Stimulated activated CD8-positive, alpha-beta memory T cell treated with anti-CD3 and anti-CD28 coated beads, Interleukin-12 subunit alpha, Interleukin-12 subunit beta, amount 100 ng/mL, for 1 hour (primary cell): Measurements from ENCODE around the gene CTXN2.

ENCODE experiments used
- DNase-seq: peaks from one replicate; pipeline ENCODE4 v3.0.0-alpha.2; 2020; ENCODE audit warnings: low read depth

CTXN2 gene

DNA sequence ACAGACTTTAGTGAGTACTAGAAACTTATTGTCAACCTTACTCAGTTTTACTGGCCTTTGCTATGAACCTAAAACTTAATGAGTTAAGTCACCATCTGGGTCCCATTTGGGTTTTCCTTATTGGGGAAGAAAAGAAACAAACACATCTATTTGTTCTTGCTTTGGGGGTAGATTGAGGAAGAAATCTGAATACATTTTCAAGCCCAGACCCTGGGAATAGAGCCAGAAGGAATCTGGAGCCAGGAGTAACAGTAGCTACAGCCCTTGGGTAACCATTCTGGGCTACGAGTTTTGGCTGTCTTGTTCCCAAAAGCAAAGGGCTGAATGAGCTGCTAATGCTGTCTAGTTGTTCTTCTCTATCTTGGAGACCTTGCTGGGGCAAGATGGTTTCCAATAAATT is 31.2 kb downstream of the CTXN2 start:
- no peak for DNase-seq

DNA sequence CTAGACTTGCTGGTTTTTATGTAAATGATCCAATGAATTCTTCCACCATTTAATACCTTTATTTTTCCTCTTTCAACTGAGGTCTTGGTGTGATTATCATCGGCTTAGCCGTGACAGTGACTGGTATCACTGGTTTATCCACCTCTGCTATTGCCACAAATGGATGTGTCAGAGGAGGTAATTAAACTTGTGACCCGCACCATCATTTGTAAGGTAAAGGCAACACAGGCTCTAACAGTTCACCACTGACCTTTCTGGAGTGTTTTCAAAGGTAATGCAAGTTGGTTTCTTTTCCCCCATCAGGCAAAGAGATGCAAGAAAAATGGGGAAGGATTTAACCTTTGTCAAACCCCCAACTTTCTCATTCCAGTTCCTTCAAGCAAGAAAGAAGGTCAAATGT is 34.3 kb downstream of the CTXN2 start:
- no peak for DNase-seq

DNA sequence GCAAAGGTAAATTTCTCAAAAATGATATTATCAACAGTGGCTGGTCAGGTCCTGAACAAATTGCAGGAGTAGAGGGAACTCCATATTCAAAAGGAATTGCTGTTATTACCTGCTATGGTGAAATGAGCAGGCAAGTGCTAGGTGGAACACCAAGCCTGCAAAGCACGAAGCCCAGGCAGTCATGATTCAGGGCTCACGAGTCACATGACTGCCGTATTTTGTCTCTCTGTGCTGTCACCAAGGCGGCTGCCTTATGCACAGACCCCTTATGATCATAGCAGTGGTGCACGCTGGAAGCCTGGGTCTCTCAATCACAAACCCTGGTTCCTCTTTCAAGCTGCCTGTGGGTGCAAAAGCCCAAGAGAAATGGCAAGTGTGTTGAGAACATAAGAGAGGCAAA is 39.0 kb downstream of the CTXN2 start:
- DNase-seq: no peak

DNA sequence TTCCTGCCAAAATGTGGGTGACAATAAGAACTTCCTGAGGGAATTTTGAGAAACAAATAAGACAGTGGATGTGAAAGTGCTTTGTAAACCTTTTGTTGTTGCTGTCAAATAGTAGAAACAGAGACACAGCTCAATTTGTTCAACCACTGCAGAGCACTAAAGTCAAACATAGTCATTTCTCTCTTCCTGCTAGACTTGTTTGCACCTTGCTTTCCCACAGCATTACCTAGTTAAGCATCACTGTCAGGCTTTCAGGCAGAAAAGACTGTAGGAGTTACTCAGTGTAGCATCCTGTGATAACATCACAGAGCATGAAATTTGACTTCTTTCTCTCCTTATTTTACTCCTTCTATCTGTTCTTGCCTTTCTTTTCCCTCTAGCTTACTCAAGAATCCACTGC is 41.8 kb downstream of the CTXN2 start:
- no peak for DNase-seq

DNA sequence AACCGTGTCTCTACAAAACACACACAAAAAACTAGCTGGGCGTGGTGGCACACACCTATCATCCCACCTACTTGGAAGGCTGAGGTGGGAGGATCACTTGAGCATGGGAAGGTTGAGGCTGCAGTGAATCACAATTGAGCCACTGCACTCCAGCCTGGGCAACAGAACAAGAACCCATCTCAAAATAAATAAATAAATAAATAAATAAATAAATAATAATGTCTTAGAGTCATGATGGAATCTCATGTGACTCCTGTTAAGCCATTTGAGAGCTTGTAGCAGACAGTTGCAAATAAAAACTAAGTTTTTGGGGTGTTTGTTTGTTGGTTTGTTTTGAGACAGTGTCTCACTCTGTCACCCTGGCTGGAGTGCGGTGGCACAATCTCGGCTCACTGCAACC is 47.9 kb downstream of the CTXN2 start:
- DNase-seq: no peak

DNA sequence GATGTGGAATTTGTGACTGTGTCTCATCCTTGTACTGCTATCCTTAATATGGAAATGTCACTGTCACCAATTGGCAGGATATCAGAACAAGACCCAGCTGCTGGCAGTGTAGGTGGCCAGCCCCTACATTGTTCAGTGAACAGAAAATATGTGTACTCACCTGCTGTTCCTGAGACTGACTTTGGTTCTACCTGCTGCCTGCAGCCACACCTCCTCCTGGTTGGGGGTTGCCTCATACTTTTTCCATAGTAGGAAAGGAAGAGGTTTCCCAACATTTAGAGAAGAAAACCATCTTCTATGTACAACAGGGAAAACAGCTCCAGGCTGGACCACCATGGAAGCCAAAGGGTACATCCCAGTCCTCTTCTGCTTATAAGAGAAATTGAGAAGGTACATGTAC is 50.5 kb downstream of the CTXN2 start:
- DNase-seq: no peak

DNA sequence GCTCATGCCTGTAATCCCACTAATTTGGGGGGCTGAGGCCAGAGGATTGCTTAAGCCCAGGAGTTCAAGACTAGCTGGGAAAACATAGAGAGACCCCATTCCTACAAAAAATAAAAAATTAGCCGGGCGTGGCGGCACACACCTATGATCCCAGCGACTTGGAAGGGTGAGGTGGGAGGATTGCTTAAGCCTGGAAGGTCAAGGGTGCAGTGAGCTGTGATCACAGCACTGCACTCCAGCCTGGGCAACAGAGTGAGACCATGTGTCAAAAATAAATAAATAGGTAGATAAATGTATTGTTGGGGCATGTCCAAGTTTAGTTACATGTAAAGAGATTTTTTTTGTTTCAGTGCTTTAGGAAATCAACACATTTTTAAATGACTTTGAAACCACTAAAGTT is 51.1 kb downstream of the CTXN2 start:
- DNase-seq: no peak

DNA sequence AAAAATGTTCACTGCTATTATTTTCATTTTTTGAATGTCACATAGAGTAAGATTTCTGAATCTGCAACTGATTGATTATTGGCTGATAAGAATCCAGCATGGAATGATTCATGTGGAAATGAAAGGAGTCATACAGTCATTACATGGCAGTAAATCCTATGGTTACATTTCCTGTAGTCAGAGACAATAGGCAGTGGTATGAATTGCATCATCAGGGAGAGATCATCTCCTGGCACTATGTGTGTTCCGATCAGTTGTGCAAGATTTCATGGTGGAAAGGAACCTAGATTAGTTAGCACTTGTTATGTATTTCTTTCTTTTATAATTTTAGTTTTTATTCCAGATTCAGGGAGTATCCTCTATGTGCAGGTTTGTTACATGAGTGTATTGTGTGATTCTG is 53.5 kb downstream of the CTXN2 start:
- no peak for DNase-seq

DNA sequence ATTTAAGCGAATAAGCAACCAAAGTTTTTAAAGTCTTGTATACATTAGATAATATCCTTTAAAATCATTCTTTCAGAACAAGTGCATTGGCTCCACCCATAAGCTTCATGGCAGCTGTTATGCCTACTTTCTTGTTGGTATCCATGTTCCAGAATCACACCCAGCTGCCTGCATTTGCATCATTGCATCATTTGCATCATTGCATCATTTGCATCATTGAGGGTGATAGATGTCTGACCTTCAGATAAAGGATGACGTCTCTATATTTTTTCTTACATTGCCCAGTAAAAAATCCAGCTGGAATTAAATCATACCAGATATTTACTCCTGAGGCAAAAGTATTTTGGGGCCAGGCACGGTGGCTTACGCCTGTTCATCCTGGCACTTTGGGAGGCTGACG is 56.9 kb downstream of the CTXN2 start:
- no peak for DNase-seq

DNA sequence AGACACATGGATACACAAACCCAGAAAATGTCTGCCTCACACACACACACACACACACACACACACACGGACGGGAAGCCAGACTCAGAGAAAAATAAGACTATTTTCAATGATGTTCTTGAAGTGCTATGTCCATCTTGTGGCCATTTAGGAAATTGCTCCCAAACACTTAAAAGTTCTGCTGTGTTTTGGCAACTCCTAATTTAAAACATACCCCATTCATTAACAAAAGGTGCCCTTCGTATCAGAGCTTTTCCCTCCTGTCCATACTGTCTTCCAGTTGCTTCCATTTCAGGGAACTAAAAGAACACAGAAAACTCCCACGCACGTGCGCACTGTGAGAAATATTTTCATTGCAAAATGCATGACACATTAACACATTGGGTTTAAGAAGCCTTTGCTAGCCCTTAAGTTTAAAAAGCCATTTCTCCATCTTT is 59.2 kb downstream of the CTXN2 start:
- DNase-seq: no peak

DNA sequence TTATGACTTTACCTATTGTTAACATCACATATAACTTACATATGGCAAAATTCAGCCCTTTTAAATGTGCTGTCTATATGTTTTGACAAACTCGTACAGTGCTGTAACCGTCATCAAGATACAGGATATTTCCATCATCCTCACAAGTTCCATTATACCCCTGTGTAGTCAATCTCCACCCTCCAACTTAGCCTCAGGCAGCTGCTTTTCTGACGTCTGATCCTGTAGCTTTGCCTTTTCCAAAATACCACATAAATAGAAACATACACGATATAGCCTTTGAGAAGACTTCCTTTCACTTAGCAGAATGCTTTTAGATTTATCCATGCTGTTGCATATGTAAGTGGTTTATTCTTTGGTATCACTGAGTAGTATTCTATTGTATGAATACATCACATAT is 61.7 kb downstream of the CTXN2 start:
- DNase-seq: no peak
